Inflammatory macrophage (primary cell): ENCODE results near the gene LILRA1.
A peak's percentile ranks its signal among the peaks of the same experiment; 100 is the strongest.
"Not testable (repeated sequence)": the region's sequence is repeated elsewhere in the genome, so short reads cannot be mapped to it uniquely, and the experiment has no call there.

Experiments used
- DNase-seq, 2 donors: peaks; one replicate each; pipeline ENCODE4 v3.0.0-alpha.2; 2020 to 2022

The LILRA1 gene

GRCh38 chr19:54577334-54577733, 16.1 kb upstream of the LILRA1 start:
- DNase-seq: no peak

GRCh38 chr19:54578268-54578667, 15.2 kb upstream of the LILRA1 start:
- not testable (repeated sequence) for DNase-seq

GRCh38 chr19:54586397-54586796, 7.0 kb upstream of the LILRA1 start:
- DNase-seq: no peak

GRCh38 chr19:54587026-54587425, 6.4 kb upstream of the LILRA1 start:
- no peak for DNase-seq

- peak; percentile 47 to 60 for DNase-seq
Observed at GRCh38 chr19:54593931-54594626, 647 bp downstream of the LILRA1 start.

GRCh38 chr19:54594737-54595136, 1.3 kb downstream of the LILRA1 start:
- DNase-seq: no peak

- DNase-seq: not testable (repeated sequence)
Observed at GRCh38 chr19:54595680-54596436, 2.4 kb downstream of the LILRA1 start.

GRCh38 chr19:54600212-54600611, 6.8 kb downstream of the LILRA1 start:
- DNase-seq: peak; percentile 52 to 66

- DNase-seq: peak; percentile 59 to 76
Observed at GRCh38 chr19:54606230-54606629, 12.8 kb downstream of the LILRA1 start.

GRCh38 chr19:54606891-54607784, 13.7 kb downstream of the LILRA1 start:
- peak; percentile 87 to 89 for DNase-seq

GRCh38 chr19:54607785-54608150, 14.3 kb downstream of the LILRA1 start:
- DNase-seq: no peak

- DNase-seq: no peak
Observed at GRCh38 chr19:54608205-54608604, 14.8 kb downstream of the LILRA1 start.

- peak; percentile 72 to 75 for DNase-seq
Observed at GRCh38 chr19:54608792-54609191, 15.4 kb downstream of the LILRA1 start.

GRCh38 chr19:54609356-54609791, 15.9 kb downstream of the LILRA1 start:
- DNase-seq: no peak

GRCh38 chr19:54612428-54612827, 19.0 kb downstream of the LILRA1 start:
- peak; percentile 22 to 65 for DNase-seq

GRCh38 chr19:54614726-54615125, 21.3 kb downstream of the LILRA1 start:
- DNase-seq: peak; percentile 21 to 62

- no peak for DNase-seq
Observed at GRCh38 chr19:54616057-54616456, 22.6 kb downstream of the LILRA1 start.

- DNase-seq: peak in 1 of 2 donors; percentile 39
Observed at GRCh38 chr19:54616821-54617560, 23.6 kb downstream of the LILRA1 start.

- no peak for DNase-seq
Observed at GRCh38 chr19:54620464-54620863, 27.0 kb downstream of the LILRA1 start.

- no peak for DNase-seq
Observed at GRCh38 chr19:54622431-54622830, 29.0 kb downstream of the LILRA1 start.

- not testable (repeated sequence) for DNase-seq
Observed at GRCh38 chr19:54624234-54624633, 30.8 kb downstream of the LILRA1 start.
